DMS114 treated with DMSO at 0.1 percent for 48 hours (cell line): ENCODE data around the gene KRT9.
"Not testable (repeated sequence)": the region's sequence is repeated elsewhere in the genome, so short reads cannot be mapped to it uniquely, and the experiment has no call there.

Experiments used
- DNase-seq: peaks from one replicate; lab custom pipeline; 2025; ENCODE audit not compliant: unreplicated experiment; lab: John Stamatoyannopoulos, UW

KRT9 gene

GRCh38 chr17:41602524-41602923 lies 30.7 kb upstream of the KRT9 start:
- DNase-seq, result no peak

- no peak for DNase-seq
Observed at GRCh38 chr17:41600318-41600717, 28.5 kb upstream of the KRT9 start.

- no peak for DNase-seq
Observed at GRCh38 chr17:41599680-41600079, 27.8 kb upstream of the KRT9 start.

DNA sequence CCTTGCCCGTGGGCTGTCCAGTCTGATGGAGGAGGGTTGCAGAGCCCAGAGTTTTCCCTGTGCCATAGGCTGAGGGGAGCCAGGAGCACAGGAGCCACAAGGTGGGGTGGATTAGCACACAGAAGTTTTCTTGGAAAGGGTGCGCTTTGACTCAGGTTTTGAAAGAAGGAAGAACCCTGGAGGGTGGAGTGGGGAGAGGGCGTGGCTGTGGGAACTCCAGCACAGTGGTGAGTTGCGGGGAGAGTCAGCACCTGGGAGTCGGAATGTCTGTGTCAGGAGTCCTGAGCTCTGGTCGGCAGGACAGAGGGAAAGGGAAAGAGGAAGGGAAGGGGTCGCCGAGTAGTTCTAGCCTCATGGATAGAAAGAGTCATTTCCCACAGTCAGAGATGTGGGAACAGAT lies 23.7 kb upstream of the KRT9 start:
- DNase-seq, result no peak

GRCh38 chr17:41594363-41594915 lies 22.6 kb upstream of the KRT9 start:
- no peak for DNase-seq

DNA sequence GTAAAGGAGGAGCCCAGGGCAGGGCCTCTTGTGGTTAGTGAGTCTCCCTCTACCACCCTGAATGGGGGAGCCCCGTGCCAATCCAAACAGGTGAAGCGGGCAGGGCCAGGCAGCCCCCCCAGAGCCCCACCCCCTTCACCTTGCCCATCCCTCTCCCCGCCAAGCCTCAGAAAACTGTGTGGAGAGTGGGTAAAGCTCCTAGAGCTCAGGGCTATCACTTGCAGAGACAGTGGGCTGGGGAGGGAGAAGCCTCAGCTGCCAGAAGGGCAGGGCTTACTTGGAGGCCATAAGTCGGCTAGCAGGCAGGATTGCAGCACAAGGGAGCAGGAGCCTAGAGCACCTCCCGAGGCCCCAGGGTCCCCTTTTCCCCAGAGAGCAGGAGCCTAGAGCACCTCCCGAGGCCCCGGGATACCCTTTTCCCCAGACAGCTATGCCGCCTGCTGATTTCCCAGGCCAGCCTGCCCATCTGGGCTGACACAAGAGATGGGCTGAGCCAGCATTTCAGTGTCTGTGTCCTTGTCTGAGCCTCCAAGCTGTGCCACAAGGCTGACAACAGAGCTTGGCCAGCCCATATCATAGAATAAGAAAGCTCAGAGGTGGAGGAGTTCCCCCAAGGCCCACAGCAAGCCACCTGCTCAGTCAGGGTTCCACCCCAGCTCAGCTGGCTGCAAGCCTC lies 21.6 kb upstream of the KRT9 start:
- no peak for DNase-seq

- no peak for DNase-seq
Observed at GRCh38 chr17:41592601-41593305, 20.9 kb upstream of the KRT9 start.

DNA sequence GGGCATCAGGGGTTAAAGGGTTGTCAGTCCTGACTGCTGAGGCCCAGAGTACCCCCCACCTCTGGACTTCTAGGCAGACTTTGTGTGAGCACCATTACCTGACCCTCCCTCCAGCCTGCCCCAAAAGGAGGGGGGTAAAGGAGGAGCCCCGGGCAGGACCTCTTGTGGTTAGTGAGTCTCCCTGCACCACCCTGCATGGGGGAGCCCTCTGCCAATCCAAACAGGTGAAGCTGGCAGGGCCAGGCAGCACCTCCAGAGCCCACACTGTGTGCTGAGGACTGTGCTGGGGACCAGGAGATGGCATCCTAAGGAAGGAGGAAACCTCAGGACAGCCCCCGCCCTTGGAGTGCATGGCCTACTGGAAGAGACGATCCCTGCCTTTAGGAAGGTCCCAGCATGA lies 17.4 kb upstream of the KRT9 start:
- DNase-seq, result no peak

DNA sequence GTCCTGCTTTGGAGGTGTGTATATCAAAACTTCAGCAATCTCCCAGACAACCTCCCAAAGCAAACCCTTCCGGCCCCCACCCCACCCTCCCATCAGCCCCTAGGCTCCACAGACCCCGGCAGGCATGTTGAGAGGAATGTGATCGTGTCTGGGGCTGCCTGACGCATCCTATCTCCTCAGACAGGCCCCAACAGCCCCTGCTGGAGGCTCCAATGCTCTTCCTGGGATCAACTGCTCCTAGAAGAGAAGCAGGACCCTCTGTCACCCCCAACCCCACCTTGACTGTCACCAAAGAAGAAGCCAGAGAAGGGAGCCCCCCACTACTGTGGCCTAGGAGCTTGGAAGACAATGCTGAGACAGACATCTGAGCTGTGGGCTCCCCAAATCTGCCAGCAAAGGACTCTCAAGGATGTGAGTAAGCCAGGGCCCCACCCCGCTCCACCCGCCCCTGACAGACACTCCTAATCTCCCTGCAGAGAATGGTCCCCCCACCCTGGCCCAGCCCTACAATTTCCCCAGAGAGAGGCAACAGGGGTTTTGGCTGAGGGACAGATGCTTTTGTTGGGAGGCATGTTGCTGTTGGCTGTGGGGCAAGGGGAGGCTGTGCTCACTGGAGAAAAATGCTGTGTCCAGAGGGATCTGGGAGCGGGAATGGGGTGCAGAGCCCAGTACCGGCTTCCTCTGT lies 16.4 kb upstream of the KRT9 start:
- DNase-seq, result no peak

DNA sequence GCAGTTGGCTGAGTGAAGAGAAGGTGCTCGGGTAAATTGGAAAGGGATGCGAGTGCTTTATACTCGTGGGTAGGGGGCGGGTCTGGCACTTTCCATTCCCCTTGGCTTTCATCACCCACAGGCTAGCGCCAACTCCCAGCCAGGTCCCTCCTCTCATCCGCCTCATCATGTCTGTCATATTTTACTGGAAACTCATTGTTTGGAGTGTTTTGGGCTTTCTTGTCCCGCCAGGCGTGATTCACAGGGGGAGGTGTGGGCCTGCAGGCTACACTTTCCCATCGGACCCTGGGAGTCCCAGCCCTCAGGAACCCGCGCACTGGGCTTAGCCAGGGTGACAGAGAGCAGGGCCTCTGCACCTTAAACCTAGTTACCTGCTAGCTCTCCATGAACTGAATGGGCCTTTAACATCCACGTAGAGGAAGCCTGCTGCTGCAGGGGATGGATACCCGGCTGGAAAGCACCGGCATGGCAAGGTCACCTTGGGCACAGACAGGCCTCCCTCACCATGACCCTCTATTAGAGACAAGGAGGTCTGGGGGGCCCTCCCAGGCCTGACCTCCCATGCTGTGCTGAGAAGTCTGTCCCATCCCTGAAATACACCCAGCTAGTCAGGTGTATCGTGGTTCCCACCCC lies 15.1 kb upstream of the KRT9 start, which contains the start of gene KRT14:
Gene KRT14 (minus strand): TSS at position 33 of the 633 bp plus-strand sequence. CDS start 61 bp downstream, outside the sequence.
- no peak for DNase-seq

- no peak for DNase-seq
Observed at GRCh38 chr17:41585301-41586056, 13.6 kb upstream of the KRT9 start.

DNA sequence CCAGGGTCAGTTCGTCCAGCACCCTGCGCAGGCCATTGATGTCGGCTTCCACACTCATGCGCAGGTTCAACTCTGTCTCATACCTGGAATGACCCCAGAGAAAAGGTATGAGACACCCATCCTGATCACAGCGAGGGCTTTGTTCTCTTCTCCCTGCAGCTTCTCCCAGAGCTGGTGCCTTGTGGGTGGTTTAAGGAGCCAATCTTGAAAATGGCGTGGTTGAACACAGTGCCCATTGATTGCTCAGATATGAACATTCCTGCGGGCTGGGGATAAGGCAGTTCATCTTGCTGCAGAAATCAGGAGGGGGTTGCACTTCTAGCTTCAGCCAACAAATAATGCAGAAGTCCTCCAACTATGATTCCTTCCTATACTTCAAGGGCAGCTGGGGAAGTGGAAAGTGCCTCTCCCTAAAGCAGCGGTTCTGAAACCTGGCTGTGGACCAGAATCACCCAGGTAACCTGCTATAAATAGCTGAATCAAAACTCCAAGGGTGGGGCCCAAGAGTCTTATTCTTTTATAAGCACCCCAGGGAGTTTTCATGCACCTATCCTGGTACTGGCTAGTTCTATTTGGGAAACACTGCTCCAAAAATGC lies 12.6 kb upstream of the KRT9 start:
- not testable (repeated sequence) for DNase-seq

DNA sequence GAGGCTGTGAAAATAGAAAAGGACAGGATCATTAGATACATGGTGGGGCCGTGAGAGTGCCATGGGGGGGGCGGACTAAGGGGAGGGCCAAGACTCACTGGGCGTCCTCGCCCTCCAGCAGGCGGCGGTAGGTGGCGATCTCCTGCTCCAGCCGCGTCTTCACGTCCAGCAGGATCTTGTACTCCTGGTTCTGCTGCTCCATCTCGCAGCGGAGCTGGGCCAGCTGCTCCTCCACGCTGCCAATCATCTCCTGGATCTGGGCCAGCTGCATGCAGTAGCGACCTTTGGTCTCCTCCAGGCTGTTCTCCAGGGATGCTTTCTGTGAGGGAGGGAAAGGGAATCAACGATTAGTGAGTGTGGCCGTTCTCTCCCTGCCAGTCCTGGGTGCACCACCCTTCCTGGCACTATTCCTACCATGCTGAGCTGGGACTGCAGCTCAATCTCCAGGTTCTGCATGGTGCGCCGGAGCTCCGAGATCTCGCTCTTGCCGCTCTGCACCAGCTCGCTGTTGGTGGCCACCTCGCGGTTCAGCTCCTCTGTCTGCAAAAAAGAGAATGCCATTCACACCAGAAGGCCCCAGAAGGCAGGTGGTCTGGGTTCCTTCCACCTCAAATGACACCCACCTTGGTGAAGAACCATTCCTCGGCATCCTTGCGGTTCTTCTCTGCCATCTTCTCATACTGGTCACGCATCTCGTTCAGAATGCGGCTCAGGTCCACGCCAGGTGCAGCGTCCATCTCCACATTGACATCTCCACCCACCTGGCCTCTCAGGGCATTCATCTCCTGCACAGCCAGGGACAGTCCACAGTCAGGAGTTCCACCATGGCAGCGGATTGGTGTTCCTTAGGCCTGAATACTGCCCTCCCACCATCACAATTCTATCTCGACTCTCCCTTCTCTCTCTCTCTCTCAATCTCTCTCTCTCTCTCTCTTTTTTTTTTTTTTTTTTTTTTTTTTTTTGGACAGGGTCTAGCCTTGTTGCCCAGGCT lies 11.6 kb upstream of the KRT9 start:
- no peak for DNase-seq

GRCh38 chr17:41582061-41582968 lies 10.5 kb upstream of the KRT9 start:
- DNase-seq, result not testable (repeated sequence)

GRCh38 chr17:41581366-41582060 lies 9.7 kb upstream of the KRT9 start:
- DNase-seq, result no peak

DNA sequence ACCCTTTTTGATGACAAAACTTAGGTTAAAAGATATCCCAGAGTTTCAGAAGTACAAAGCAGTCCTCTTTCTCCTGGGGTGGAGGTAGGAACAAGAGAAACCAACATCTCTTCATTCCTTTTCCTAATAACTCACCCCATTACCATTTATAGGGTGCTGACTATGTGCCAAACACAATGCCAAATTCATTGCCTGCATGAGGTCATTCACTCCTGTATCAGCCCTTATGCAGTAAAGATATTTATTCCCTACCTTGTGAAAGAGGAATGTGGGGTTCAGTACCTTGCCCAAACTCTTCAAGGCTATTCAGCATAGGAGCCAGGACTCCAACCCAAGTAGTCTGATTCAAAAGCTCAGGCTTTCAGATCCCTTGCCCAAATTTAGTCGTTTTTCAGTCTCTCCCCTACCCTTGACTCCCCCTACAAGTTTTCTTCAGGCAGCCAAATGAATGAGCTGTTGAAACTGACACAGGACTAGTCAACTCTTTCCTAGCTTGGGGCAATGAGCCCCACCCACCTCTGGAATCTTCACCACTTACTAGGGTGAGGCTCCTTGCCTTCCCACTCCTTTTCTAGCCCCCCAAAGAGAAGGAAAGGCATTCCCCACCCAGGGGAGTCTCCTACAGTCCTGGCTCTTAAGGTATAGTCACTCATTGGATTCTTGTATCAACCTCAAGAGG lies 9.0 kb upstream of the KRT9 start:
- no peak for DNase-seq

- DNase-seq, result no peak
Observed at GRCh38 chr17:41580244-41580575, 8.4 kb upstream of the KRT9 start.
